BE2C (cell line): Measurements from ENCODE around the gene KCTD3.
A peak's percentile ranks its signal among the peaks of the same experiment; 100 is the strongest.

Source experiments
- DNase-seq: peaks from one replicate; pipeline ENCODE4 v3.0.0-alpha.2; 2020
- H3K27me3 ChIP-seq: fragments of 250-450 bp; sonication (Bioruptor Pico); 2 replicates; pipeline ENCODE4 v1.5.1; 2020; ENCODE audit warnings: mild to moderate bottlenecking
- H3K36me3 ChIP-seq: fragments of 250-450 bp; sonication (Bioruptor Pico); 2 replicates; pipeline ENCODE4 v1.5.1; 2020; ENCODE audit warnings: mild to moderate bottlenecking
- H3K4me1 ChIP-seq: fragments of 250-450 bp; sonication (Bioruptor Pico); 2 replicates; pipeline ENCODE4 v1.5.1; 2020
- H3K4me3 ChIP-seq: 2 replicates; pipeline ENCODE4 v1.5.1; 2011; ENCODE audit warnings: low read depth, low read length
- H3K9me3 ChIP-seq: fragments of 250-450 bp; sonication (Bioruptor Pico); 2 replicates; pipeline ENCODE4 v1.5.1; 2020
- CTCF ChIP-seq: IDR thresholded peaks from 2 replicates; pipeline ENCODE4 v1.5.1; 2012; ENCODE audit warnings: mild to moderate bottlenecking, low read depth, low read length

KCTD3 gene

GRCh38 chr1:215603319-215603718 lies 36.2 kb downstream of the KCTD3 start:
- Histone ChIP-seq H3K4me3 (no peak overlapping the region), H3K27me3 (no peaks in the 10 kb centered on the region), H3K4me1 (peaks cover 8% of the 10 kb centered on the region; the same call in 1 of the 2 replicates), H3K9me3 (no peaks in the 10 kb centered on the region), H3K36me3 (peaks cover 15% of the 10 kb centered on the region)
- no peak for TF ChIP-seq CTCF
- no peak for DNase-seq

- Histone ChIP-seq H3K27me3 (no peaks in the 10 kb centered on the region), H3K4me1 (peaks cover 8% of the 10 kb centered on the region; the same call in 1 of the 2 replicates), H3K9me3 (no peaks in the 10 kb centered on the region), H3K4me3 (no peak overlapping the region), H3K36me3 (peaks cover 29% of the 10 kb centered on the region)
- TF ChIP-seq CTCF = no peak
- no peak for DNase-seq
Observed at GRCh38 chr1:215605011-215605621, 38.0 kb downstream of the KCTD3 start.

GRCh38 chr1:215606036-215606435 lies 38.9 kb downstream of the KCTD3 start:
- no peak for DNase-seq
- no peak overlapping the region for H3K4me3 ChIP-seq
- H3K4me1 ChIP-seq = peaks cover 8% of the 10 kb centered on the region; the same call in 1 of the 2 replicates
- H3K36me3 ChIP-seq = peaks cover 29% of the 10 kb centered on the region
- no peak for TF ChIP-seq CTCF
- H3K9me3 ChIP-seq = no peaks in the 10 kb centered on the region
- H3K27me3 ChIP-seq = no peaks in the 10 kb centered on the region

- Histone ChIP-seq H3K4me3 (no peak overlapping the region), H3K4me1 (peaks cover 8% of the 10 kb centered on the region; the same call in 1 of the 2 replicates), H3K27me3 (no peaks in the 10 kb centered on the region), H3K9me3 (no peaks in the 10 kb centered on the region), H3K36me3 (peaks cover 29% of the 10 kb centered on the region)
- DNase-seq = no peak
- TF ChIP-seq CTCF = peak; percentile 39; the same call in 1 of the 2 replicates
Observed at GRCh38 chr1:215606564-215607168, 39.6 kb downstream of the KCTD3 start.

GRCh38 chr1:215607412-215607811 lies 40.3 kb downstream of the KCTD3 start:
- no peak for DNase-seq
- H3K27me3 ChIP-seq = no peaks in the 10 kb centered on the region
- H3K4me3 ChIP-seq = no peak overlapping the region
- H3K9me3 ChIP-seq = no peaks in the 10 kb centered on the region
- no peak for TF ChIP-seq CTCF
- H3K4me1 ChIP-seq = peaks cover 8% of the 10 kb centered on the region; the same call in 1 of the 2 replicates
- H3K36me3 ChIP-seq = peaks cover 37% of the 10 kb centered on the region

- peaks cover 8% of the 10 kb centered on the region; the same call in 1 of the 2 replicates for H3K4me1 ChIP-seq
- H3K27me3 ChIP-seq = no peaks in the 10 kb centered on the region
- H3K4me3 ChIP-seq = no peak overlapping the region
- peaks cover 45% of the 10 kb centered on the region for H3K36me3 ChIP-seq
- no peak for DNase-seq
- TF ChIP-seq CTCF = no peak
- no peaks in the 10 kb centered on the region for H3K9me3 ChIP-seq
Observed at GRCh38 chr1:215608646-215609045, 41.5 kb downstream of the KCTD3 start.
